HG03159 (cell line): Measurements from ENCODE around the gene CACTIN.

ENCODE experiments used
- ATAC-seq: cut with Tn5 transposase; IDR thresholded peaks from one replicate; pipeline ENCODE4 v1.9.1; 2021; ENCODE audit warnings: mild to moderate bottlenecking, moderate library complexity; ENCODE audit not compliant: unreplicated experiment

The CACTIN gene

GRCh38 chr19:3663838-3664237 lies 37.2 kb upstream of the CACTIN start:
- no peak for ATAC-seq

- no peak for ATAC-seq
Observed at GRCh38 chr19:3661284-3662238, 35.0 kb upstream of the CACTIN start.

GRCh38 chr19:3660493-3661219 lies 34.1 kb upstream of the CACTIN start:
- ATAC-seq = no peak

- no peak for ATAC-seq
Observed at GRCh38 chr19:3659746-3660112, 33.1 kb upstream of the CACTIN start.

- ATAC-seq = no peak
Observed at GRCh38 chr19:3658870-3659745, 32.5 kb upstream of the CACTIN start.

GRCh38 chr19:3658004-3658869 lies 31.6 kb upstream of the CACTIN start:
- ATAC-seq = no peak

- no peak for ATAC-seq
Observed at GRCh38 chr19:3657395-3657769, 30.8 kb upstream of the CACTIN start.

GRCh38 chr19:3656747-3657394 lies 30.3 kb upstream of the CACTIN start:
- ATAC-seq = no peak

- no peak for ATAC-seq
Observed at GRCh38 chr19:3656073-3656746, 29.6 kb upstream of the CACTIN start.

GRCh38 chr19:3655402-3656072 lies 28.9 kb upstream of the CACTIN start:
- no peak for ATAC-seq

- ATAC-seq = no peak
Observed at GRCh38 chr19:3653865-3654513, 27.4 kb upstream of the CACTIN start.

- ATAC-seq = no peak
Observed at GRCh38 chr19:3653081-3653795, 26.6 kb upstream of the CACTIN start.

GRCh38 chr19:3652422-3652821 lies 25.8 kb upstream of the CACTIN start:
- ATAC-seq = no peak

- ATAC-seq = no peak
Observed at GRCh38 chr19:3651684-3652083, 25.1 kb upstream of the CACTIN start.

- no peak for ATAC-seq
Observed at GRCh38 chr19:3649888-3650287, 23.3 kb upstream of the CACTIN start.

- no peak for ATAC-seq
Observed at GRCh38 chr19:3648037-3648905, 21.7 kb upstream of the CACTIN start.
